NB4 (cell line): ENCODE results near the gene GPR26.

ENCODE experiments used
- MYC ChIP-seq: IDR thresholded peaks from 2 replicates; pipeline ENCODE4 v1.6.1; 2011; ENCODE audit warnings: low read depth, low read length
- POLR2A ChIP-seq: IDR thresholded peaks from 2 replicates; pipeline ENCODE4 v1.6.1; 2011; ENCODE audit warnings: mild to moderate bottlenecking; ENCODE audit not compliant: insufficient read length; ENCODE audit errors: extremely low read depth
- TF ChIP-seq, protein P1 (sequence below): IDR thresholded peaks from one replicate; pipeline ENCODE4 v1.5.1; 2012; ENCODE audit warnings: low read depth, low read length
- TF ChIP-seq, protein P2 (sequence below): IDR thresholded peaks from 2 replicates; pipeline ENCODE4 v1.6.1; 2011; ENCODE audit warnings: low read depth, low read length

DNA sequence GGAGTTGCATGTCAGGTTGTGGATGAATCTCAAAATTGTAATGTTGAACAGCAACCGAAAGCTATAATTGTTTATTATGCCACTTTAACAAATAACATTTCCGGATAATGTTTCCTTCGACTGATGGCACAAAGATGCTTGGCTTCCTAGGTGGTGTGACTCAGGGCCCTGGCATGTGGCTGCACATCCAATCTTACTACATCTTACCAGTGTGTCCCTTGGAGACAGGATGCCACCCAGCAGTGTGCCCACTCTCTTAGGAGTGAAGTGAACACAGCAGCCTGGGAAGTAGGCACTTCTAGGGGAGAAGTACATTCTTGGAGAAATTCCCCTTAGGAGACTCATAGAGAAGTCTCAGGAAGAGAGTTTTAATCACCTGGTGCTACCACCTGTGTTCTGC, 33.0 kb upstream of the GPR26 start:
- TF ChIP-seq, protein P1, sequence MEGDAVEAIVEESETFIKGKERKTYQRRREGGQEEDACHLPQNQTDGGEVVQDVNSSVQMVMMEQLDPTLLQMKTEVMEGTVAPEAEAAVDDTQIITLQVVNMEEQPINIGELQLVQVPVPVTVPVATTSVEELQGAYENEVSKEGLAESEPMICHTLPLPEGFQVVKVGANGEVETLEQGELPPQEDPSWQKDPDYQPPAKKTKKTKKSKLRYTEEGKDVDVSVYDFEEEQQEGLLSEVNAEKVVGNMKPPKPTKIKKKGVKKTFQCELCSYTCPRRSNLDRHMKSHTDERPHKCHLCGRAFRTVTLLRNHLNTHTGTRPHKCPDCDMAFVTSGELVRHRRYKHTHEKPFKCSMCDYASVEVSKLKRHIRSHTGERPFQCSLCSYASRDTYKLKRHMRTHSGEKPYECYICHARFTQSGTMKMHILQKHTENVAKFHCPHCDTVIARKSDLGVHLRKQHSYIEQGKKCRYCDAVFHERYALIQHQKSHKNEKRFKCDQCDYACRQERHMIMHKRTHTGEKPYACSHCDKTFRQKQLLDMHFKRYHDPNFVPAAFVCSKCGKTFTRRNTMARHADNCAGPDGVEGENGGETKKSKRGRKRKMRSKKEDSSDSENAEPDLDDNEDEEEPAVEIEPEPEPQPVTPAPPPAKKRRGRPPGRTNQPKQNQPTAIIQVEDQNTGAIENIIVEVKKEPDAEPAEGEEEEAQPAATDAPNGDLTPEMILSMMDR: no peak
- TF ChIP-seq POLR2A (no peak), MYC (no peak)
- TF ChIP-seq, protein P2, sequence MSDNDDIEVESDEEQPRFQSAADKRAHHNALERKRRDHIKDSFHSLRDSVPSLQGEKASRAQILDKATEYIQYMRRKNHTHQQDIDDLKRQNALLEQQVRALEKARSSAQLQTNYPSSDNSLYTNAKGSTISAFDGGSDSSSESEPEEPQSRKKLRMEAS: no peak
